Right ventricle myocardium superior (tissue), 1 donor: ENCODE data around the gene ITPRID1. TPM values are rescaled to one million over a fixed set of nuclear protein-coding genes. Genes with fewer than 3 reads are reported as not detected.
"Not testable (repeated sequence)": the region's sequence is repeated elsewhere in the genome, so short reads cannot be mapped to it uniquely, and the experiment has no call there.

Experiments
- ATAC-seq: fragments of 200-7000 bp; cut with Tn5 transposase; one replicate; pipeline ENCODE4 v1.9.1; 2020; ENCODE audit warnings: mild to moderate bottlenecking; ENCODE audit not compliant: poor library complexity
- DNase-seq: peaks from one replicate; pipeline ENCODE4 v3.0.0-alpha.2; 2020
- intact Hi-C: fragments of 100-400 bp; cut with DNase I; formaldehyde crosslinking; loops from one replicate; pipeline ENCODE4 v1.11.2; 2022
- total RNA-seq: library from RNA; stranded (reverse); fragmentation: NEBNext Ultra II Directional; extraction: Animal tissue kit (Norgen Biotek cat#: 25700); gene quantifications from one replicate; pipeline ENCODE4 v1.2.1, GENCODE V29; 2021
- donor health status: DM: no; HTN: yes; CAD: no; lungs with severe emphysema.

The ITPRID1 gene
- total RNA-seq, 1 donor from 2014 or later: not detected

DNA sequence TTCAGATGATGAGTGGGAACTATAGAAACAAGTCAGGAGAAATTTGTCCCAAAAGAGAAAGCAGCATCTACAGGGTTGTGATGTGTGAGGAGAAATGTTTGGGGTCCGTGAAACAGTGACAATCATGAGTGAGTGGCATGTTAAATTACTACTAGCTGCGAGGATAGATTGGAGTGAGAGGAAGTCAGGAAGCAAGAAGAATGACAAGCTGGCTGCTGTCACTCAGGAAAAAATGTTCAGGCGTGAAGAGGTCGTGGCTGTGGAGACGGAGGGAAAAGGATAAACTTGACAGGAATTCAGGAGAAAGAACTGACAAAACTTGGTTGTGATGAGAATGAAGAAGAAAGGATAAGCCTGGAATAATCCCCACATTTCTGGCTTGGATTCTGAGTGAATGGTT is 5.1 kb upstream of the ITPRID1 start:
- ATAC-seq (no peak), DNase-seq (no peak)
- intact Hi-C loops: no loop called here

GRCh38 chr7:31512166-31512565 is 1.7 kb upstream of the ITPRID1 start:
- intact Hi-C loops: no loop called here
- no peak for DNase-seq
- ATAC-seq: no peak

DNA sequence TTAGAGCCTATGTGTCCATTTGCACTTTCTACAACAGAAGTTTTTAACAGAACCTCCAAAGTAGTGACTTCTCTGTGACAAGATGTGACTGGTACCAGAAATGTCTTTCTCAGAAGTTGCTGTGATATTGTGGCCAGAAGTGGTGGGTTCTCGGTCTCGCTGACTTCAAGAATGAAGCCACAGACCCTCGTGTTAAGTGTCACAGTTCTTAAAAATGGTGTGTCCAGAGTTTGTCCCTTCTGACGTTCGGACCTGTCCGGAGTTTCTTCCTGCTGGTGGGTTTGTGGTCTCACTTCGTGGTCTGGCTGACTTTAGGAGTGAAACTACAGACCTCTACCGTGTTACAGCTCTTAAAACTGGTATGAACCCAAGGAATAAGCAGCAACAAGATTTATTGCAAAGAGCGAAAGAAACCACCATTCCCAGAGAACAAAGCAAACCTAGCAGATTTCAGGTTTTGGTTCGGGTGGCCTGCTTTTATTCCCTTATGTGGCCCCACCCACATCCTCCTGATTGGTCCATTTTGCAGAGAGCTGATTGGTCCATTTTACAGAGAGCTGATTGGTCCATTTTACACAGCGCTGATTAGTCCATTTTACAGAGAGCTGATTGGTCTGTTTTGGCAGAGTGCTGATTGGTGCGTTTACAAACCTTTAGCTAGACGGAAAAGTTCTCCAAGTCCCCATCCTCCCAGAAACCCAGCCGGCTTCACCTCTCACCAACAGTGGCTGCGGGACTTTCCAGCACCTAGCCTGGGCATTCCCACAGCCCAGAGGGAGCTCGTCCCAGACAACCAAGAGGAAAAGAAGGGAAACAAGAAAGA is 3.0 kb downstream of the ITPRID1 start:
- ATAC-seq: no peak
- intact Hi-C loops: no loop called here
- no peak for DNase-seq

- DNase-seq (no peak), ATAC-seq (no peak)
- intact Hi-C loops: no loop called here
Observed at GRCh38 chr7:31517513-31517912, 3.6 kb downstream of the ITPRID1 start.

- DNase-seq (no peak), ATAC-seq (no peak)
- intact Hi-C loops: no loop called here
Observed at GRCh38 chr7:31518766-31519165, 4.9 kb downstream of the ITPRID1 start.

DNA sequence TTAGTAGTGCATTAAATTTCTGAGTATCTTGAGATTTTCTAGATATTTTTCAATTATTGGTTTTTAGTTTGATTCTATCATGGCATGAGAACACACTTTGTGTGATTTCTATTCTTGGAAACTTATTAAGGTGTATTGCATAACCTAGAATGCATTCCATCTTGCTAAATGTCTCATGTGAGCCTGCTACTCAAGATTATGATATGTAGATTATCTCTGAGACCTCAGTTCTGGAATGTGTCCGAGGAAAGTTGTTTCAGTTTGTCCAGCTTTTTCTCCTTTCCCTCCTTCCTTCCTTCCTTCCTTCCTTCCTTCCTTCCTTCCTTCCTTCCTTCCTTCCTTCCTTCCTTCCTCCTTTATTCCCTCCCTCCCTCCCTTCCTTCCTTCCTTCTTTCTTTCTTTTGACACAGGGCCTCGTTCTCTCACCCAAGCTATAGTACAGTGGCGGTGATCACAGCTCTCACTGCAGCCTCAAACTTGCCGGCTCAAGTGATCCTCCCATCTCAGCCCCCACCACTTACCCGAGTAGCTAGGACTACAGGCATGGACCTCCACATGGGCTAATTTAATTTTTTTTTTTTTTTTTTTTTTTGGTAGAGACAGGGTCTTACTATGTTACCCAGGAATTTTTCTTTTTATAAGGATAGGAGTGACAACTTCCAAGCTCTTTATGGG is 7.6 kb downstream of the ITPRID1 start:
- DNase-seq (no peak), ATAC-seq (no peak)
- intact Hi-C loops: no loop called here

GRCh38 chr7:31526864-31527263 is 13.0 kb downstream of the ITPRID1 start:
- intact Hi-C loops: no loop called here
- ATAC-seq: no peak
- DNase-seq: no peak

DNA sequence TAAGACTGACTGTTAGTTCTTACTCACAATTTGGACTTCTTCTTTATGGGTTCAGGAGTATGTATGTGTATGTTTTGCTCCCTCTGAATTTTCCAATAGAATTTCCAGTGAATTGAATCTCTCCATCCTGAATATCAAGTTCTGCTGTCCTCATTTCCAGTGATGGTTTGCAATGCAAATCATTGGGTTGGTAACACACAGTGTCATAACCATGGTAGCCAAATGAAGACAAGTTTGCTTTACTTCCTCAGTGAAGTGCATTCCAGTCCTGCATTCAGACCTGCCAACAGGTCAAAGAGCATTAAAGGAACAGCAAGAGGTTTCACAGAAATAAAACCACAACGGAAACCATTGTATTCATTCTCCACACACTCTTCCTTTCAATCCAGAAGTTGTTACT is 15.2 kb downstream of the ITPRID1 start:
- ATAC-seq (no peak), DNase-seq (no peak)
- intact Hi-C loops: no loop called here

- ATAC-seq, intact Hi-C loops, DNase-seq: not testable (repeated sequence)
Observed at GRCh38 chr7:31540651-31541185, 26.8 kb downstream of the ITPRID1 start.

DNA sequence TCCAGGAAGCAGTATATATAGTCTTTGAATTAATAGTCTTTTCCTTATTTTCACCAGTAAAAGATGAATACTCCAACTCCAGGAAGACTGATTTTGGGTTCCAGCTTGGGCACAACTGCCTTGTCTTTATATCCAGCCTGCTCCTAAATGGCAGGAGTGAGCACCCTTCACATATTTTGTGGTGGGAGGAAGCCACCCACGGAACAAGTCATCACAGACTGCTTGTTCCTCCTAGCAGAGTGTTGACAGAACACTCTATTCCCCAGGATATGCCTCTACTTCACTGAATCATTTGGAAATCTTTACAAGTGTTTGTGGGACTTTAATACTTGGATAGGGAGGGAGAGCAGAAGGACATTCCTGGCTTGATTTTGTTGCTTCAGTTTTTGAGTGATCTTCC is 31.7 kb downstream of the ITPRID1 start:
- no peak for ATAC-seq
- intact Hi-C loops: no loop called here
- no peak for DNase-seq

GRCh38 chr7:31549611-31550010 is 35.7 kb downstream of the ITPRID1 start:
- DNase-seq: no peak
- intact Hi-C loops: no loop called here
- ATAC-seq: no peak

DNA sequence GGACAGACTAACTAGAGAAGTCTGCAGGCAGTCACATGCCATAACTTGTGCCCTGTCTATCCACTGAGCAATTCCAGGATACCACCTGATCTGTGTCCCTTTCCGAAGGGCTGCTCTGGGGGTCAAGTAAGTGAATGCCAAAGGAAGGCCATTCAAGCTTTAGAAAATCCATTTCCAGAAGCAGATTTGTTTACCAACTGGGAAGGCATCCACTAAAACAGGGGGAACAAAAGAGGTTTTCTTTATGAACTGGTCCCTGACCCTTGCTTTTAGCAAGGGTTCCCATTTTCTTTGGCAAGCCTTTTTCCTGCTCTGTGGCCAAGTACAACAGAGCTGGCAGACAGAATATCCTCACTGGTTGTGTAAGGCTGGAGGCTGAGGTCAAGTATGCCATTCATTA is 36.5 kb downstream of the ITPRID1 start:
- ATAC-seq (peak; percentile 43), DNase-seq (no peak)
- intact Hi-C loops: no loop called here

DNA sequence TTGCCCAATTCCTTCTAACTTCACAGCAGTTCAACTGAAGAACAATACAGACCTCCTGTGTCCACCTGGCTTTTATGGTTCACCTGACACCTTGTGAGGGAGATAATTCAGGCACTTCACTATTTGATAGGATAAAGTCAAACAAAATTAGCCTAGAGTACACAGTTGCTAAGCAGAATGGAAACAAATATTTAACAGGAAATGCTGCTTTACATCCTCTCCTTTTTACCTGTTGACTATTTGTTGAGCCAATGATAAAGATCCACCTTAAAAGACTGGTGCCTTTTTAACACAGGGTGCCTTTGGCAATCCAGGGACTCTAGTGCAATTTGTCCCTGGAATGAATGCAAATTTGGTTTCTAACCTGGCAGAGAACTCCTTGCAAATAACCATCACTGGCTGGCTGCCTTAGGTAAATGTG is 39.8 kb downstream of the ITPRID1 start:
- intact Hi-C loops: no loop called here
- DNase-seq (no peak), ATAC-seq (no peak)

GRCh38 chr7:31562002-31562401 is 48.1 kb downstream of the ITPRID1 start:
- DNase-seq (no peak), ATAC-seq (no peak)
- intact Hi-C loops: no loop called here

DNA sequence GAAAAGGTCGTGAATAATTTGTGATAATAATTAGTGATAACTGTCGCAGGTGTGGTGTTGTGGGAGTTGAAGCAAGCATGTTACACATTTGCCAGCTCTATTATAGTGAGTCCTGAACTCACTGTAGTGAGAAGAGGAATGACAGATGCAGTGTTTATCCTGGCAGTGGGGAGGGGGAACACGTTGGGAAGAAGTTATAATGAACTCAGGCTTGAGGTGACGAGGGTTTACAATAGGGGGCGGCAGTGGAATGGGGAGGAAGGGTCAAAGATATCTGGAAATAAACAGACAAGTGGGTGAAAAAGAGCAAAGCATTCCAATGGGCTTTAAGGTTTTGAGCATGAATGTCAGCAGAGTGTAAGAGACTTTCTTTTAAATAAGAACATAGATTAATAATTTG is 49.6 kb downstream of the ITPRID1 start:
- intact Hi-C loops: no loop called here
- DNase-seq (no peak), ATAC-seq (no peak)

DNA sequence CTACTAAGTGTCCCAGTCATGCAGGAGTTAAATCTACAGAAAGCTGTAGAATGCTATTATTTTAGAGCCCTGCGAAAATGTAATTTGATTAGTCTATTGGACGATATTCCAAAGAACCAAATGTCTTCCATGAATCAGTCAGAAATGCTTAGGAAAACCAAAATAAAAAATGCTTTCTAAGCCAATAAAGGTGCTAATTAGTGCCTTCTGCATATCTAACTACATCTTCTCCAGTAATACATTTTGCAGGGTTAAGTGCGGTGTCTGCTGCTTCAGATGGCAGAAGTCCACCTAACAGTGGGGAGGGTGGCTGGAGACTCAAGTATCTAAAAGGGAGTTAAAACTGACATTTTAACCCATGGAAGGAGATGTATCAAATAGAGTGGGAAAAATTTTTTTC is 50.1 kb downstream of the ITPRID1 start:
- intact Hi-C loops: no loop called here
- DNase-seq (no peak), ATAC-seq (no peak)

DNA sequence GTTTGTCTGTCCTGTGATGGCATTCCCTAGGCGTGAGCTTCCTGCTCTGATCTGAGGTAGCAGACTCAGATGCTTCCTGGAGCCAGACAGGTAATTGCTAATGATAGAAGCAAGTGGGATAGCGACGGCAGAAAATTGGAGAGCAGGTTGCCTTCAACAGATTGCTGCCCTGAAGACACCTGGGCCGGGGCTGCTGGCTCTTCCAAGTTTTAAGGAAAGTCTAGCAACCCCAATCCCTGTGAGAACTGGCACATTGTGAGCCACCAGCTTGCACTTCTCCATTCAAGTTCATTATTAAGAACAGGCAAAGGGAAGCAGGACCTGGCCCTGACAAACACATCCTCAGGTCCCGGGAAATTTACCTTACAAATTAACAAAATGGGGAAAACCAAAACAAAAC is 50.8 kb downstream of the ITPRID1 start:
- ATAC-seq: no peak
- no peak for DNase-seq
- intact Hi-C loops: no loop called here

DNA sequence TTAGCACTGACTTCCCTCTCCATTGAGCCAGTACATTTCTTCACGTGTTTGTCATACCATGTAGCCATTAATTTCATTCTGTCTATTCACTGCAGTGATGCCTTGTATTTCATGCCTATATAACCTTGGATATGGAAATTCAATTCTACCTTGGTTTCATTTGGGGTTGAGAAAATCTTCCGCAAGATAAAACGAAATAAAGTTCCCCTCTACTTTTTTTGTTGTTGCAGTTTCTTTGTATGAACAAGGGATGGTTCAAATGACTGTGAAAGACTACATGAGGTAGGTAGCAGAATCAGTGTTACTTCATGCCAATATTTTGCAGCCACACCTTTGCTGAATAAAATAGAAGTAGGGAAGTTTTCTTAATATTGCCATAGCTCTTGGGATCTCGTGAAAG is 55.6 kb downstream of the ITPRID1 start:
- intact Hi-C loops: no loop called here
- no peak for DNase-seq
- ATAC-seq: no peak

- intact Hi-C loops: no loop called here
- no peak for DNase-seq
- ATAC-seq: no peak
Observed at GRCh38 chr7:31583526-31583925, 69.6 kb downstream of the ITPRID1 start.

- intact Hi-C loops: no loop called here
- DNase-seq (no peak), ATAC-seq (no peak)
Observed at GRCh38 chr7:31583942-31584341, 70.1 kb downstream of the ITPRID1 start.
